T-helper 9 cell (primary cell): ENCODE results near the gene IRF8.
"Not testable (repeated sequence)": the region's sequence is repeated elsewhere in the genome, so short reads cannot be mapped to it uniquely, and the experiment has no call there.

Source experiments
- DNase-seq: peaks from one replicate; pipeline ENCODE4 v3.0.0-alpha.2; 2020

Gene IRF8

GRCh38 chr16:85936816-85937215 is 37.9 kb downstream of the IRF8 start:
- DNase-seq, result no peak

GRCh38 chr16:85940214-85940613 is 41.3 kb downstream of the IRF8 start:
- DNase-seq, result no peak

- DNase-seq, result no peak
Measured at GRCh38 chr16:85941863-85942644, 43.1 kb downstream of the IRF8 start.

GRCh38 chr16:85942659-85943058 is 43.7 kb downstream of the IRF8 start:
- not testable (repeated sequence) for DNase-seq

GRCh38 chr16:85943711-85944110 is 44.7 kb downstream of the IRF8 start:
- no peak for DNase-seq

- no peak for DNase-seq
Measured at GRCh38 chr16:85944572-85945423, 45.8 kb downstream of the IRF8 start.

GRCh38 chr16:85945424-85945751 is 46.4 kb downstream of the IRF8 start:
- no peak for DNase-seq

- DNase-seq, result no peak
Measured at GRCh38 chr16:85946541-85947124, 47.7 kb downstream of the IRF8 start.

- DNase-seq, result no peak
Measured at GRCh38 chr16:85947230-85948137, 48.5 kb downstream of the IRF8 start.

GRCh38 chr16:85948138-85948509 is 49.2 kb downstream of the IRF8 start:
- DNase-seq, result no peak

- no peak for DNase-seq
Measured at GRCh38 chr16:85948616-85949265, 49.8 kb downstream of the IRF8 start.

- no peak for DNase-seq
Measured at GRCh38 chr16:85950136-85950918, 51.4 kb downstream of the IRF8 start.

GRCh38 chr16:85952197-85952596 is 53.2 kb downstream of the IRF8 start:
- no peak for DNase-seq

GRCh38 chr16:85952811-85953210 is 53.8 kb downstream of the IRF8 start:
- DNase-seq, result no peak

GRCh38 chr16:85954927-85955519 is 56.1 kb downstream of the IRF8 start:
- DNase-seq, result no peak

GRCh38 chr16:85955566-85955965 is 56.6 kb downstream of the IRF8 start:
- no peak for DNase-seq

GRCh38 chr16:85956426-85956825 is 57.5 kb downstream of the IRF8 start:
- no peak for DNase-seq

GRCh38 chr16:85958731-85959130 is 59.8 kb downstream of the IRF8 start:
- DNase-seq, result no peak

GRCh38 chr16:85959686-85960085 is 60.7 kb downstream of the IRF8 start:
- DNase-seq, result no peak

- no peak for DNase-seq
Measured at GRCh38 chr16:85960486-85961046, 61.6 kb downstream of the IRF8 start.
